H1 (cell line): ENCODE measurements around the gene FOXA3. TPM values are rescaled to one million over a fixed set of nuclear protein-coding genes. Genes with fewer than 3 reads are reported as not detected.

Experiments used
- polyA plus RNA-seq, 7 experiments: library from polyadenylated mRNA; depleted of rRNA in 3 of 7; stranded (reverse) in 5 of 7; unstranded in 2 of 7; fragments of >200 nt in 5 of 7; fragments of 200-250 nt in 2 of 7; gene quantifications; 1 replicate in 5 of 7; 2 replicates in 1 of 7; 4 replicates in 1 of 7; pipeline versions ENCODE4 v1.2.1 to v1.2.3, GENCODE V29; 2011 to 2013; ENCODE audit warnings: missing spikeins in 2 of 7, mixed read lengths in 2 of 7
- total RNA-seq: library from RNA; stranded (reverse); fragmentation: NEBNext Ultra II Directional; extraction: Animal tissue kit (Norgen Biotek cat#: 25700); gene quantifications from 2 replicates; pipeline ENCODE4 v1.2.1, GENCODE V29; 2021
- TF ChIP-seq, protein P1 (sequence below): IDR thresholded peaks from 2 replicates; pipeline ENCODE4 v1.6.1; 2012; ENCODE audit warnings: low read length, inconsistent platforms

The FOXA3 gene
- total and polyA plus RNA-seq, 2 of the 8 experiments (the other 6 are each of a cell fraction or from before 2014, with no cell fraction given) = 20.2 to 49.1 TPM

DNA sequence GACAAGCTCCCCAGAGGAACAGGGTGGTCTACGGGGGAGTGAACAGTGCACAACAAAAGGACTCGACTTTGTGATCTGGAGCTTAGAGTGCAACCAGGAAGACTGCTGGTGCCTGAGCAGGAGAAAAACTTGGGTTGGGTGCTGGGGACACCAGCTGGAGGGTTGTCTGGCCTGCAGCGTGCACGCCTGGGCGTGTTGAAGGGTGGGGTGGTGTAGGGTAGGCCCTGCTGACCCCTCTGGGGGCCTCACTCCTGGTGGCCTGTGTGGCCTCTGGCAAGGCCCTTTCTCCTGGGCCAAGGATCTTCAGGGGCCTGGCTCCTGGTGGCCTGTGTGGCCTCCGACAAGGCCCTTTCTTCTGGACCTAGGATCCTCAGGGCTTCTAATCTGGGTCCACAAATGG, 44.4 kb upstream of the FOXA3 start (continued):
- TF ChIP-seq, protein P1, sequence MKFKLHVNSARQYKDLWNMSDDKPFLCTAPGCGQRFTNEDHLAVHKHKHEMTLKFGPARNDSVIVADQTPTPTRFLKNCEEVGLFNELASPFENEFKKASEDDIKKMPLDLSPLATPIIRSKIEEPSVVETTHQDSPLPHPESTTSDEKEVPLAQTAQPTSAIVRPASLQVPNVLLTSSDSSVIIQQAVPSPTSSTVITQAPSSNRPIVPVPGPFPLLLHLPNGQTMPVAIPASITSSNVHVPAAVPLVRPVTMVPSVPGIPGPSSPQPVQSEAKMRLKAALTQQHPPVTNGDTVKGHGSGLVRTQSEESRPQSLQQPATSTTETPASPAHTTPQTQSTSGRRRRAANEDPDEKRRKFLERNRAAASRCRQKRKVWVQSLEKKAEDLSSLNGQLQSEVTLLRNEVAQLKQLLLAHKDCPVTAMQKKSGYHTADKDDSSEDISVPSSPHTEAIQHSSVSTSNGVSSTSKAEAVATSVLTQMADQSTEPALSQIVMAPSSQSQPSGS = no peak
